K562 (cell line): Measurements from ENCODE around the gene RPL28. TPM values are rescaled to one million over a fixed set of nuclear protein-coding genes. Genes with fewer than 3 reads are reported as not detected.

Source experiments
- FOXM1 ChIP-seq, 2 experiments: fragments of 450-650 bp in 1 of 2; sonication (generic) in 1 of 2; formaldehyde crosslinking in 1 of 2; IDR thresholded peaks; 2 replicates each; pipeline versions ENCODE4 v1.6.1 to v1.9.0; 2017 to 2022; ENCODE audit warnings: low read depth in 2 of 2, mild to moderate bottlenecking in 2 of 2, missing genetic modification reagents in 1 of 2, moderate library complexity in 1 of 2
- HOXB6 ChIP-seq: fragments of 250-450 bp; sonication (Bioruptor Pico); IDR thresholded peaks from 2 replicates; pipeline ENCODE4 v1.5.1; 2022; ENCODE audit warnings: mild to moderate bottlenecking, borderline replicate concordance
- SIX5 ChIP-seq, 2 experiments: IDR thresholded peaks; 2 replicates each; pipeline ENCODE4 v1.6.1; 2011; ENCODE audit warnings: low read length in 2 of 2, borderline replicate concordance in 1 of 2, low read depth in 1 of 2, mild to moderate bottlenecking in 1 of 2, moderate library complexity in 1 of 2; ENCODE audit not compliant: insufficient read depth in 1 of 2
- ZC3H8 ChIP-seq: fragments of 450-650 bp; IDR thresholded peaks from 2 replicates; pipeline ENCODE4 v1.6.1; 2017
- ZKSCAN1 ChIP-seq: fragments of 150-350 bp; IDR thresholded peaks from 2 replicates; pipeline ENCODE4 v1.6.1; 2016; ENCODE audit warnings: low read depth, low read length
- ZNF197 ChIP-seq: fragments of 200-800 bp; sonication (Bioruptor generic); IDR thresholded peaks from 2 replicates; pipeline ENCODE4 v1.6.1; 2016; ENCODE audit warnings: low read depth, missing genetic modification characterization, missing compliant biosample characterization
- ZZZ3 ChIP-seq: fragments of 450-650 bp; IDR thresholded peaks from 2 replicates; pipeline ENCODE4 v1.6.1; 2016; ENCODE audit warnings: antibody characterized with exemption, mild to moderate bottlenecking, moderate library complexity
- polyA plus RNA-seq, 8 experiments: library from polyadenylated mRNA; depleted of rRNA in 4 of 8; stranded (reverse) in 5 of 8; unstranded in 3 of 8; fragments of >200 nt; fragmentation: Nextera tagmentation in 2 of 8; fragmentation: Illumina TruSeq in 1 of 8; extraction: Ambion mirVana in 2 of 8; extraction: Trizol in 1 of 8; gene quantifications; 2 replicates each; pipeline versions ENCODE4 v1.2.1 to v1.2.3, GENCODE V29; 2011 to 2014; ENCODE audit warnings: inconsistent platforms in 1 of 8, missing spikeins in 1 of 8
- total RNA-seq, 7 experiments: library from RNA; depleted of rRNA in 6 of 7; stranded (reverse); fragments of >200 nt in 6 of 7; fragmentation: Illumina TruSeq in 2 of 7; extraction: Trizol in 2 of 7; gene quantifications; 2 replicates each; pipeline versions ENCODE4 v1.2.1 to v1.2.3, GENCODE V29; 2011 to 2021; ENCODE audit warnings: low replicate concordance in 1 of 7
- TF ChIP-seq, protein P1 (sequence below), 2 experiments: fragments of 450-650 bp in 1 of 2; sonication (generic) in 1 of 2; formaldehyde crosslinking in 1 of 2; IDR thresholded peaks; 2 replicates each; pipeline versions ENCODE4 v1.7.1 to v1.9.0; 2016 to 2022; ENCODE audit warnings: inconsistent platforms in 1 of 2, mild to moderate bottlenecking in 1 of 2, missing genetic modification reagents in 1 of 2
- TF ChIP-seq, protein P2 (sequence below): sonication (generic); formaldehyde crosslinking; IDR thresholded peaks from 2 replicates; pipeline ENCODE4 v1.9.0; 2022; ENCODE audit warnings: mild to moderate bottlenecking, missing genetic modification reagents
- TF ChIP-seq, protein P3 (sequence below): fragments of 250-450 bp; sonication (Bioruptor Pico); IDR thresholded peaks from 2 replicates; pipeline ENCODE4 v1.4.0; 2020; ENCODE audit warnings: borderline replicate concordance
- TF ChIP-seq, protein P4 (sequence below): fragments of 250-450 bp; sonication (Bioruptor Pico); IDR thresholded peaks from 2 replicates; pipeline ENCODE4 v1.5.0; 2021; ENCODE audit warnings: mild to moderate bottlenecking, moderate library complexity

The RPL28 gene
- total and polyA plus RNA-seq, 9 of the 15 experiments (the other 6 are each of a cell fraction or from before 2014, with no cell fraction given) = 124 to 3,106 (median 622) TPM

DNA sequence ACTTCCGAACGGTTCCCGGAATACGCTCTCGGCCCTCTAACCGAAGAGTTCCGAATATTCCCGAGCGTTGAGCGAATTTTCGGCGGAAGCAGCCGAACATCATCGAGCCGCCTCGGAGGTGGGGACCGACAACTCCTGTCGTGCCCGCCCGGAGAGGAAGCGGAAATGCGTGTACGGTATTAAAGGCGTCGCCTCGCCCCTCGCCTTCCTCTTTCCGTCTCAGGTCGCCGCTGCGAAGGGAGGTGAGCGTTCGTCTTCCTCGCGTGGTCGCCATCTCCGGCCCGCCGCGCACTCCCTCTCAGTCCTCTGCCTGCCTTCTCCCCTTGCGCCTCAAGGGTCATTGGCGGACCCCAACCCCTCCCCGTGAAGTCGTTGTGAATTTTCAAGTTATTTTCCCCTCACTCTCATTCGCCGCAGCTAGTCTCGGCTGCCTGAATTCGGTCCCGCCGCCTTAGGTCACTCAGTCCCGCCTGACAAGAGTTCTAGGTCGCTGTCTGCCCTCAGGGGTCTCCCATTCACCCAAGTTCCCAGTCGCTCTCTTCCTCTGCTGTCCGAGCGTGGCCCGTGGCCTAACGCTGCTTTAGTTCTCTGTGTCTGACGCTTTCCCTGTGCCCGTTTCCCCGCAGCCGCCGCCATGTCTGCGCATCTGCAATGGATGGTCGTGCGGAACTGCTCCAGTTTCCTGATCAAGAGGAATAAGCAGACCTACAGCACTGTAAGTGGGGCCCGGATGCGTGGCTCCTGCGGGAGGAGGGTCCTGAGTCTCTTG, at the start of gene RPL28 (continued):
- TF ChIP-seq, protein P1, sequence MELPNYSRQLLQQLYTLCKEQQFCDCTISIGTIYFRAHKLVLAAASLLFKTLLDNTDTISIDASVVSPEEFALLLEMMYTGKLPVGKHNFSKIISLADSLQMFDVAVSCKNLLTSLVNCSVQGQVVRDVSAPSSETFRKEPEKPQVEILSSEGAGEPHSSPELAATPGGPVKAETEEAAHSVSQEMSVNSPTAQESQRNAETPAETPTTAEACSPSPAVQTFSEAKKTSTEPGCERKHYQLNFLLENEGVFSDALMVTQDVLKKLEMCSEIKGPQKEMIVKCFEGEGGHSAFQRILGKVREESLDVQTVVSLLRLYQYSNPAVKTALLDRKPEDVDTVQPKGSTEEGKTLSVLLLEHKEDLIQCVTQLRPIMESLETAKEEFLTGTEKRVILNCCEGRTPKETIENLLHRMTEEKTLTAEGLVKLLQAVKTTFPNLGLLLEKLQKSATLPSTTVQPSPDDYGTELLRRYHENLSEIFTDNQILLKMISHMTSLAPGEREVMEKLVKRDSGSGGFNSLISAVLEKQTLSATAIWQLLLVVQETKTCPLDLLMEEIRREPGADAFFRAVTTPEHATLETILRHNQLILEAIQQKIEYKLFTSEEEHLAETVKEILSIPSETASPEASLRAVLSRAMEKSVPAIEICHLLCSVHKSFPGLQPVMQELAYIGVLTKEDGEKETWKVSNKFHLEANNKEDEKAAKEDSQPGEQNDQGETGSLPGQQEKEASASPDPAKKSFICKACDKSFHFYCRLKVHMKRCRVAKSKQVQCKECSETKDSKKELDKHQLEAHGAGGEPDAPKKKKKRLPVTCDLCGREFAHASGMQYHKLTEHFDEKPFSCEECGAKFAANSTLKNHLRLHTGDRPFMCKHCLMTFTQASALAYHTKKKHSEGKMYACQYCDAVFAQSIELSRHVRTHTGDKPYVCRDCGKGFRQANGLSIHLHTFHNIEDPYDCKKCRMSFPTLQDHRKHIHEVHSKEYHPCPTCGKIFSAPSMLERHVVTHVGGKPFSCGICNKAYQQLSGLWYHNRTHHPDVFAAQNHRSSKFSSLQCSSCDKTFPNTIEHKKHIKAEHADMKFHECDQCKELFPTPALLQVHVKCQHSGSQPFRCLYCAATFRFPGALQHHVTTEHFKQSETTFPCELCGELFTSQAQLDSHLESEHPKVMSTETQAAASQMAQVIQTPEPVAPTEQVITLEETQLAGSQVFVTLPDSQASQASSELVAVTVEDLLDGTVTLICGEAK (IDR thresholded peaks at IDR 0.05) = peak; percentile 95
- TF ChIP-seq, protein P1 (CRISPR knock-in tag; IDR thresholded peaks at IDR 0.05) = no peak
- TF ChIP-seq HOXB6 (CRISPR knock-in tag) (peak; percentile 19; the same call in 1 of the 2 replicates), ZNF197 (CRISPR knock-in tag) (no peak), FOXM1 (IDR thresholded peaks at IDR 0.05; ENCODE audit: low read depth) (no peak), FOXM1 (CRISPR knock-in tag; IDR thresholded peaks at IDR 0.05; ENCODE audit: low read depth) (no peak), ZZZ3 (no peak), SIX5 (IDR thresholded peaks at IDR 0.05; ENCODE audit: borderline replicate concordance in 1 of 2, insufficient read depth in 1 of 2, low read depth in 1 of 2, low read length in 2 of 2) (no peak), ZKSCAN1 (no peak), ZC3H8 (no peak)
- TF ChIP-seq, protein P2, sequence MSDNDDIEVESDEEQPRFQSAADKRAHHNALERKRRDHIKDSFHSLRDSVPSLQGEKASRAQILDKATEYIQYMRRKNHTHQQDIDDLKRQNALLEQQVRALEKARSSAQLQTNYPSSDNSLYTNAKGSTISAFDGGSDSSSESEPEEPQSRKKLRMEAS (CRISPR knock-in tag) = peak; percentile 89
- TF ChIP-seq, protein P3, sequence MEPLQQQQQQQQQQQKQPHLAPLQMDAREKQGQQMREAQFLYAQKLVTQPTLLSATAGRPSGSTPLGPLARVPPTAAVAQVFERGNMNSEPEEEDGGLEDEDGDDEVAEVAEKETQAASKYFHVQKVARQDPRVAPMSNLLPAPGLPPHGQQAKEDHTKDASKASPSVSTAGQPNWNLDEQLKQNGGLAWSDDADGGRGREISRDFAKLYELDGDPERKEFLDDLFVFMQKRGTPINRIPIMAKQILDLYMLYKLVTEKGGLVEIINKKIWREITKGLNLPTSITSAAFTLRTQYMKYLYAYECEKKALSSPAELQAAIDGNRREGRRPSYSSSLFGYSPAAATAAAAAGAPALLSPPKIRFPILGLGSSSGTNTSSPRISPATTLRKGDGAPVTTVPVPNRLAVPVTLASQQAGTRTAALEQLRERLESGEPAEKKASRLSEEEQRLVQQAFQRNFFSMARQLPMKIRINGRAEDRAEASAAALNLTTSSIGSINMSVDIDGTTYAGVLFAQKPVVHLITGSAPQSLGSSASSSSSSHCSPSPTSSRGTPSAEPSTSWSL (CRISPR knock-in tag) = no peak
- TF ChIP-seq, protein P4, sequence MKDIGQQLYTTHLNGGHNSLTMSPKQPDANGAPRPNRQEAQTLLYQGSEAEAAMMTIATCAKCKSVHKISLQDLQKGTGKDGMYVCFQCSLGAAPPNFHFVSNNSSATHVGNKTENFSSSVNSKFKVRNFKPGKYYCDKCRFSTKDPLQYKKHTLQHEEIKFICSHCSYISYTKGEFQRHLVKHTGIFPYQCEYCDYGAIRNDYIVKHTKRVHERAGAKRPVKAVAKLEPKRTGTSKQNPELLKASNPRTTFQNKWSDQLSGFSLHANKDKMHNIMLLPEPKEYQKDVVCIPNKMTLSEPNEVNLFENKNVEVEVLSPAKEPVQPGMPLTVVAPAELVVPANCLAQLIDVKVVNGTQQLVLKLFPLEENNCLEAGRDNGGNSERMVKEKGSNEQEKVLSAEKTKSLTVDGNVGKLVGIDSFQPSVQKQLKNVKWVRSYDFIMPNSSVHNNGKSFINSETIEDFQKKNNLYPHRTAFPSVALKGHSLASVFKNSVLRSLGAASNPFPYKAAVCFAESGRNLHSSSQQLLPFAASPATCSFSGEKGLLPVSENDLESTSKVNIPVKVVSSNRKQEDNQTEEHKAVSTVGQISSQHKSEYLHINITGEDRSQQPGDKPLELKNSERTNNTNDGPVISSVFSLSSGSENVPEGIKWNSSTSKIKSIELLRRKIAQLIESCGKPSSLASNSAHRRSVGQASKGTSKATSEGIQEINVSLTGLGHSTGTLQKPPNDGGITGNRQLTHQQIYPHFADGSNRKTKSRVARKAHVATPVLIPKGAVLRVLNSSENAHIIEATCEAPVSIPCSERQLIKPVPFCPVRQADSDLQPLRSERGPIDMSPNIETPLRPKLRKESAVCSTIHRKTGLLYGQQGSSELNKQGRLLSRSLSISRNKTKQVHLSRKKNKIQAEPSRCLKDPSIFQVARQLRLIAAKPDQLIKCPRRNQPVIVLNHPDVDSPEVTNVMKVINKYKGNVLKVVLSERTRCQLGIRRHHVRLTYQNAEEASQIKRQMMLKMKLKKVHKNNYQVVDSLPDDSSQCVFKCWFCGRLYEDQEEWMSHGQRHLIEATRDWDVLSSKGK (CRISPR knock-in tag) = no peak
